Thoracic aorta (tissue), 2 donors: ENCODE results near the gene MRNIP. TPM values are rescaled to one million over a fixed set of nuclear protein-coding genes. Genes with fewer than 3 reads are reported as not detected.
"Not testable (repeated sequence)": the region's sequence is repeated elsewhere in the genome, so short reads cannot be mapped to it uniquely, and the experiment has no call there.

ENCODE experiments used
- ATAC-seq: fragments of 150-250 bp; one replicate; pipeline ENCODE4 v1.8.0; 2017; ENCODE audit warnings: low read depth; ENCODE audit not compliant: insufficient number of reproducible peaks, low FRiP score
- DNase-seq: peaks from one replicate; pipeline ENCODE4 v3.0.0-alpha.2; 2020; ENCODE audit warnings: low spot score
- H3K27ac ChIP-seq, 2 donors: fragments of 200-600 bp; sonication (generic); 1 replicate in 1 of 2; 2 replicates in 1 of 2; pipeline ENCODE4 v1.5.1; 2016; ENCODE audit warnings: mild to moderate bottlenecking in 2 of 2, moderate library complexity in 2 of 2
- H3K27me3 ChIP-seq: fragments of 200-600 bp; sonication (generic); replicated peaks from 2 replicates; pipeline ENCODE4 v1.6.0; 2016; ENCODE audit warnings: mild to moderate bottlenecking; ENCODE audit not compliant: insufficient read depth
- H3K36me3 ChIP-seq: fragments of 200-600 bp; sonication (generic); one replicate; pipeline ENCODE4 v1.5.1; 2016
- H3K4me1 ChIP-seq, 2 donors: fragments of 200-600 bp; sonication (generic); 1 replicate in 1 of 2; 2 replicates in 1 of 2; pipeline versions ENCODE4 v1.5.1 to v1.6.0; 2016; ENCODE audit warnings: low read depth in 2 of 2, mild to moderate bottlenecking in 1 of 2; ENCODE audit not compliant: control insufficient read depth in 1 of 2
- H3K4me3 ChIP-seq: fragments of 200-600 bp; sonication (generic); 2 replicates; pipeline ENCODE4 v1.5.1; 2016; ENCODE audit warnings: mild to moderate bottlenecking
- H3K9me3 ChIP-seq: fragments of 200-600 bp; sonication (generic); 2 replicates; pipeline ENCODE4 v1.5.1; 2016
- total RNA-seq, 2 donors: library from RNA; depleted of rRNA; stranded (reverse); fragments of >200 nt; gene quantifications; one replicate each; pipeline versions ENCODE4 v1.1.0 to v1.2.3, GENCODE V29; 2016
- TF ChIP-seq, protein P1 (sequence below): fragments of 200-600 bp; sonication (generic); IDR thresholded peaks from one replicate; pipeline ENCODE4 v1.5.1; 2019; ENCODE audit warnings: antibody characterized with exemption

MRNIP gene
- total RNA-seq, 2 donors from 2014 or later: 46.2 to 54.2 TPM

DNA sequence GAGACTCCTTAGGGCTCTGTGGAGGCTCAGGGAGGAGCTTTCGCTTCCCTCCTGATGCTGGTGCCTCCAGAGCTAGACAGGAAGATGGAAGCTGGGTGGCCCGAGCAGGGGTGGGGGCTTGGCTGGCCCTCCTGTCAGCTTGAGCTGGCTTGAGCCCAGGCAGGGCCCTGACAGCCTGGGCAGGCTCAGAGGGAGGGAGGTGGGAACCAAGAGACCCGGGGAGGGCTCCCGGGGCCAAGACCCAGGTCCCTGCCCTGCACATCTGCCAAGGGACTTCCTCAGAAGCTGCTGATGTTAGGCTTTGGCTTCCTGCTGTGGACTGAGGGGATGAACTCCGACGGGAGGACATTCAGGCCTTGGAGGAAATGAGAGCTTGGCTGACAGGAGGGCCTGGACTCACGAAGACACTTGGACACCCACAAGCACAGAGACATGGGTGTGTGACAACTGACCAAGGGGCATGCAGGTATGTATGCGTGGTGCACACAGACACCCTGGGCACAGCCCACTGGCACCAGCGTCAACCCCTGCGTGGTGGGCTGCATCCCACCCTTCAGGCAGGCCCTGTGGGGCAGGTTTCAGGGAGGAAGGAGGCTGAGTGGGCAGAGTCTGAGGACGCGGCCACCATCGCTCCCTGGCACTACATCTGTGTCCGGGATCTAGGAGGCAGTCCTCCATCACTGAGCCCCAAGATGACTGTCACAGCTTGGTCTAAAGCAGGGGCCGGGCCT is 66.6 kb downstream of the MRNIP start:
- DNase-seq (no peak), ATAC-seq (no peak)
- Histone ChIP-seq H3K27me3 (no peaks in the 10 kb centered on the region), H3K36me3 (no peaks in the 10 kb centered on the region), H3K27ac (peak overlapping the region in 1 of 2 donors; percentile 70), H3K4me3 (no peak overlapping the region), H3K9me3 (no peaks in the 10 kb centered on the region), H3K4me1 (peaks cover 27 to 40% of the 10 kb centered on the region in 2 donors)
- TF ChIP-seq, protein P1, sequence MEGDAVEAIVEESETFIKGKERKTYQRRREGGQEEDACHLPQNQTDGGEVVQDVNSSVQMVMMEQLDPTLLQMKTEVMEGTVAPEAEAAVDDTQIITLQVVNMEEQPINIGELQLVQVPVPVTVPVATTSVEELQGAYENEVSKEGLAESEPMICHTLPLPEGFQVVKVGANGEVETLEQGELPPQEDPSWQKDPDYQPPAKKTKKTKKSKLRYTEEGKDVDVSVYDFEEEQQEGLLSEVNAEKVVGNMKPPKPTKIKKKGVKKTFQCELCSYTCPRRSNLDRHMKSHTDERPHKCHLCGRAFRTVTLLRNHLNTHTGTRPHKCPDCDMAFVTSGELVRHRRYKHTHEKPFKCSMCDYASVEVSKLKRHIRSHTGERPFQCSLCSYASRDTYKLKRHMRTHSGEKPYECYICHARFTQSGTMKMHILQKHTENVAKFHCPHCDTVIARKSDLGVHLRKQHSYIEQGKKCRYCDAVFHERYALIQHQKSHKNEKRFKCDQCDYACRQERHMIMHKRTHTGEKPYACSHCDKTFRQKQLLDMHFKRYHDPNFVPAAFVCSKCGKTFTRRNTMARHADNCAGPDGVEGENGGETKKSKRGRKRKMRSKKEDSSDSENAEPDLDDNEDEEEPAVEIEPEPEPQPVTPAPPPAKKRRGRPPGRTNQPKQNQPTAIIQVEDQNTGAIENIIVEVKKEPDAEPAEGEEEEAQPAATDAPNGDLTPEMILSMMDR: no peak

GRCh38 chr5:179789278-179789677 is 69.3 kb downstream of the MRNIP start:
- H3K27me3 ChIP-seq, ATAC-seq, H3K4me3 ChIP-seq, DNase-seq, H3K9me3 ChIP-seq, H3K27ac ChIP-seq, H3K36me3 ChIP-seq: not testable (repeated sequence)
- H3K4me1 ChIP-seq: peaks cover 8 to 21% of the 10 kb centered on the region in 2 donors

DNA sequence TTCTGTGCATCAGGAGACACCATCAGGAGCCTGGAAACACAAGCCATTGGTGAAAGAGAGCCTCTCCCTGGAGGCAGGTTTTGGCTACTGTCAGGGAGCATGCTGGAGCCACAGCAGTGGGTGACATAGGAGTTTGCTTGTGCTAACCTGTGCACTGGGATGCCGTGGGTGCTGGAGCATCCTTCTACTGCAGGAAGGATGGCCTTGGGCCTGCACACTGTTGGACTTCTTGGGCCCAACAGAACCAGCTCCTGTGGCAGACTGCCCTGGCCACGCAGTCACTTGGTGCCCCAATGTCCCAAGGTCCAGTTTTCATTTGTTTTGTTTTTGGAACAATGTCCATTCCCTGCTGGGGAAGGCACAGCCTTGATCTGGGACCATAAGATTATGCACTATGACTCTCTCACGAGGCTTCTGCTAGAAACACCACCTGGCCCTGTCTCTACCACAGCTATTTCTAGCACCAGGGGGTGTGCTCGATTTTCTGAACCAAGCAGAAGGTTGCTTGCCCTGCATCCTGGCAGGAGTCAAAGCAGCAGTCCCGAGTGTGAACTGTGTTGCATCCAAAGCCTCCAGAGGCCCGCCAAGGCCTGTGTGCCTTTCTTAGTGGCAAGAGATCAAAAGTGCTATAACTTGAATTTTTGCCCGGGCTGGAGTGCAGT is 70.3 kb downstream of the MRNIP start:
- no peaks in the 10 kb centered on the region for H3K9me3 ChIP-seq
- H3K36me3 ChIP-seq: no peaks in the 10 kb centered on the region
- H3K27ac ChIP-seq: no peak overlapping the region
- no peaks in the 10 kb centered on the region for H3K27me3 ChIP-seq
- peaks cover under 1 to 11% of the 10 kb centered on the region in 2 donors for H3K4me1 ChIP-seq
- no peak overlapping the region for H3K4me3 ChIP-seq
- no peak for DNase-seq
- TF ChIP-seq, protein P1: no peak
- no peak for ATAC-seq

Other genes with a start within 250 kb of the MRNIP start
- 100 to 1,000 TPM; 442 to 785 TPM for gene HNRNPH1, start 235.1 kb downstream of the MRNIP start, total RNA-seq
- 1 to 10 TPM in 1 of 2 donors, not detected in 1; 1.4 TPM for gene CBY3, start 177.8 kb downstream of the MRNIP start, total RNA-seq
- gene CANX, start 159.8 kb downstream of the MRNIP start, total RNA-seq: 100 to 1,000 TPM; 240 to 371 TPM
- 10 to 100 TPM; 22.9 to 38.1 TPM for gene MAML1, start 126.0 kb downstream of the MRNIP start, total RNA-seq
- 1 to 10 TPM; 4.9 to 6.6 TPM for gene LTC4S, start 64.8 kb downstream of the MRNIP start, total RNA-seq
- 10 to 100 TPM; 66.5 to 87.7 TPM for gene MGAT4B, start 52.0 kb downstream of the MRNIP start, total RNA-seq
- gene SQSTM1, start 37.9 kb downstream of the MRNIP start, total RNA-seq: 100 to 1,000 TPM; 375 to 469 TPM
- gene TBC1D9B, start 49.1 kb upstream of the MRNIP start, total RNA-seq: 100 to 1,000 TPM in 1 of 2 donors, 10 to 100 TPM in 1; 91.9 to 104 TPM
- gene RNF130, start 212.9 kb upstream of the MRNIP start, total RNA-seq: 100 to 1,000 TPM in 1 of 2 donors, 10 to 100 TPM in 1; 83.9 to 151 TPM